Parathyroid adenoma (tissue), 2 donors: Measurements from ENCODE around the gene KCTD20.

Experiments
- H2AFZ ChIP-seq: fragments of 300-600 bp; sonication (generic); one replicate; pipeline ENCODE4 v1.7.0; 2017; ENCODE audit warnings: antibody characterized with exemption, mild to moderate bottlenecking
- H3K27ac ChIP-seq: fragments of 300-600 bp; sonication (generic); one replicate; pipeline ENCODE4 v1.7.0; 2017
- H3K27me3 ChIP-seq: fragments of 300-600 bp; sonication (generic); one replicate; pipeline ENCODE4 v1.7.0; 2017; ENCODE audit warnings: low read length; ENCODE audit not compliant: control insufficient read depth, insufficient read depth
- H3K36me3 ChIP-seq: fragments of 300-600 bp; sonication (generic); one replicate; pipeline ENCODE4 v1.7.0; 2017; ENCODE audit warnings: low read length; ENCODE audit not compliant: control insufficient read depth, insufficient read depth
- H3K4me1 ChIP-seq: fragments of 300-600 bp; sonication (generic); one replicate; pipeline ENCODE4 v1.7.0; 2017; ENCODE audit warnings: control low read depth
- H3K4me2 ChIP-seq: fragments of 300-600 bp; sonication (generic); one replicate; pipeline ENCODE4 v1.7.0; 2017; ENCODE audit warnings: low read length
- H3K4me3 ChIP-seq: fragments of 300-600 bp; sonication (generic); one replicate; pipeline ENCODE4 v1.7.0; 2017; ENCODE audit warnings: low read depth, low read length
- H3K79me2 ChIP-seq: fragments of 300-600 bp; sonication (generic); one replicate; pipeline ENCODE4 v1.7.0; 2017; ENCODE audit warnings: control low read depth
- H3K9ac ChIP-seq: fragments of 300-600 bp; sonication (generic); one replicate; pipeline ENCODE4 v1.7.0; 2017; ENCODE audit warnings: mild to moderate bottlenecking
- H3K9me3 ChIP-seq: fragments of 300-600 bp; sonication (generic); one replicate; pipeline ENCODE4 v1.7.0; 2017; ENCODE audit warnings: low read length; ENCODE audit not compliant: control insufficient read depth
- TF ChIP-seq, protein P1 (sequence below): fragments of 300-600 bp; sonication (generic); IDR thresholded peaks from one replicate; pipeline ENCODE4 v1.7.0; 2017; ENCODE audit warnings: antibody characterized with exemption, mild to moderate bottlenecking
- donor health status: primary hyperparathyroidism.

KCTD20 gene

DNA sequence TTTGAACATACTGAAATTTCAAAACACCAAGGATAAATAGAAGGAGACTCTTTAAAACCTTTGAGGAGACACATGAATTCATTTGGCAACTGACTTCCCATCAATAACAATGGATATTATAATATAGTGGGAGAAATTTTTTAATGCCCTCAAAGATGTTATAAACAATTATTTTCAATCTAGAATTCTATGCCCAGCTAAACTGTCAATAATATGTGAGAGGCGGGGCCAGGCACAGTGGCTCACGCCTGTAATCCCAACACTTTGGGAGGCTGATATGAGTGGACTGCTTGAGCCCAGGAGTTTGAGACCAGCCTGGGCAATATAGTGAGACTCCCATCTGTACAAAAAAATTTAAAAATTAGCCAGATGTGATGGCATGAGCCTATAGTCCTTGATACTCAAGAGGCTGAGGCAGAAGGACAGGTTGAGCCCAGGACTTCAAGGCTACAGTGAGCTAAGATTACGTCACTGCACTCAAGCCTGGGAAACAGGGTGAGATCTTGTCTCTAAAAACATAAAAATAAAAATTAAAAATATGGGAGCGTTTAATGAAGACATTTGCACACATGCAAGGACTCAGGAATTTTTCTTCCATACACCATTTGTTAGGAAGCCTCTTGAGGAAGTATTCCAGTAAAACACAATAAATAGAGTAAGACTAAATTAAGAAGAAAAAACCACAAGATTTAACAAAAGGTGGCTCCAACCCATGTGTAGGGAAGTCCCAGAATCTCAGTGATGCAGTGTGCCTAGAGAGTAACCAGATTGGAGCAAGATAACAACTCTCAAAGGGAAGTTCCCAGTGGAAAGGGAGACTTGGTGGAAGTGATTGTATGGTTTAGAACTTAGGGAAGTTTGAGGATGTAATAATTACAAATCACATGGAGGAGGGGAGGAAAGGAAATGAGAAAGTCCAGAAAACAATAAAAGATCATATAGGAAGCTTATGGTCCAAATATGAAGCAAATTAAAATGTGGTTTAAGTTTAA is 29.0 kb upstream of the KCTD20 start:
- H3K4me1 ChIP-seq, result no peaks in the 10 kb centered on the region
- no peaks in the 10 kb centered on the region for H3K79me2 ChIP-seq
- H3K36me3 ChIP-seq, result no peaks in the 10 kb centered on the region
- no peak overlapping the region for H3K9ac ChIP-seq
- H3K9me3 ChIP-seq, result no peaks in the 10 kb centered on the region
- TF ChIP-seq, protein P1, sequence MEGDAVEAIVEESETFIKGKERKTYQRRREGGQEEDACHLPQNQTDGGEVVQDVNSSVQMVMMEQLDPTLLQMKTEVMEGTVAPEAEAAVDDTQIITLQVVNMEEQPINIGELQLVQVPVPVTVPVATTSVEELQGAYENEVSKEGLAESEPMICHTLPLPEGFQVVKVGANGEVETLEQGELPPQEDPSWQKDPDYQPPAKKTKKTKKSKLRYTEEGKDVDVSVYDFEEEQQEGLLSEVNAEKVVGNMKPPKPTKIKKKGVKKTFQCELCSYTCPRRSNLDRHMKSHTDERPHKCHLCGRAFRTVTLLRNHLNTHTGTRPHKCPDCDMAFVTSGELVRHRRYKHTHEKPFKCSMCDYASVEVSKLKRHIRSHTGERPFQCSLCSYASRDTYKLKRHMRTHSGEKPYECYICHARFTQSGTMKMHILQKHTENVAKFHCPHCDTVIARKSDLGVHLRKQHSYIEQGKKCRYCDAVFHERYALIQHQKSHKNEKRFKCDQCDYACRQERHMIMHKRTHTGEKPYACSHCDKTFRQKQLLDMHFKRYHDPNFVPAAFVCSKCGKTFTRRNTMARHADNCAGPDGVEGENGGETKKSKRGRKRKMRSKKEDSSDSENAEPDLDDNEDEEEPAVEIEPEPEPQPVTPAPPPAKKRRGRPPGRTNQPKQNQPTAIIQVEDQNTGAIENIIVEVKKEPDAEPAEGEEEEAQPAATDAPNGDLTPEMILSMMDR, result no peak
- no peak overlapping the region for H3K27ac ChIP-seq
- no peak overlapping the region for H2AFZ ChIP-seq
- H3K4me2 ChIP-seq, result no peak overlapping the region
- H3K4me3 ChIP-seq, result no peak overlapping the region
- no peaks in the 10 kb centered on the region for H3K27me3 ChIP-seq

GRCh38 chr6:36414481-36414880 is 28.3 kb upstream of the KCTD20 start:
- no peak overlapping the region for H3K4me3 ChIP-seq
- H2AFZ ChIP-seq, result no peak overlapping the region
- H3K4me1 ChIP-seq, result no peaks in the 10 kb centered on the region
- H3K79me2 ChIP-seq, result no peaks in the 10 kb centered on the region
- no peaks in the 10 kb centered on the region for H3K36me3 ChIP-seq
- H3K27me3 ChIP-seq, result no peaks in the 10 kb centered on the region
- no peak overlapping the region for H3K27ac ChIP-seq
- no peaks in the 10 kb centered on the region for H3K9me3 ChIP-seq
- TF ChIP-seq, protein P1, result no peak
- no peak overlapping the region for H3K4me2 ChIP-seq
- H3K9ac ChIP-seq, result no peak overlapping the region

DNA sequence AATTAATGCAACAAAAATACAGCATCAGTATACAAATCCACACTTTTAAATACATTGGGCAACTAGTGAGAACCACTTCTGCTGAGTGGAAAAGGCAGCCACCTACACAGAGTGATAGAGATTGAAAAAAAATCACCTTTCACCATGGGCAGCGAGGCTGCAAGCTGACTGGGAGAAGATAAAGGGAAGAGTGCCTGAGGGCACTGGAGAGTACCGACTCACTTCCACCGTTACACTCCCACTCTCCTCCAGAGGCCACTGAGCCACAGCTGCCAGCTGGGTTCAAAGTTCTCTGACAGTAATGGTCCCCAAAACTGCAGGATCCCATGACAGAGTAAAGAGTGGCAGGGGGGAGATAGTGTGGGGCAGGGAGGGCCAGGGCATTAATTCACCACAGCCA is 24.2 kb upstream of the KCTD20 start:
- H3K27me3 ChIP-seq, result no peaks in the 10 kb centered on the region
- no peak overlapping the region for H2AFZ ChIP-seq
- no peak overlapping the region for H3K9ac ChIP-seq
- TF ChIP-seq, protein P1, result no peak
- no peaks in the 10 kb centered on the region for H3K9me3 ChIP-seq
- H3K4me1 ChIP-seq, result no peaks in the 10 kb centered on the region
- H3K36me3 ChIP-seq, result no peaks in the 10 kb centered on the region
- H3K79me2 ChIP-seq, result no peaks in the 10 kb centered on the region
- no peak overlapping the region for H3K4me2 ChIP-seq
- no peak overlapping the region for H3K4me3 ChIP-seq
- no peak overlapping the region for H3K27ac ChIP-seq

- no peaks in the 10 kb centered on the region for H3K27me3 ChIP-seq
- TF ChIP-seq, protein P1, result no peak
- H3K36me3 ChIP-seq, result no peaks in the 10 kb centered on the region
- no peaks in the 10 kb centered on the region for H3K9me3 ChIP-seq
- H3K79me2 ChIP-seq, result no peaks in the 10 kb centered on the region
- no peak overlapping the region for H3K9ac ChIP-seq
- H2AFZ ChIP-seq, result no peak overlapping the region
- H3K27ac ChIP-seq, result no peak overlapping the region
- H3K4me3 ChIP-seq, result no peak overlapping the region
- no peak overlapping the region for H3K4me2 ChIP-seq
- H3K4me1 ChIP-seq, result no peaks in the 10 kb centered on the region
These were observed 23.5 kb upstream of the KCTD20 start for GRCh38 chr6:36419310-36419709.
